ENCODE results near the gene UBTD1.

UBTD1 gene

GRCh38 chr10:97502916-97503315 is 4.2 kb downstream of the UBTD1 start:
- intact Hi-C loops (cut with DNase I; ENCODE audit: low total_unique reads), result loop anchor here (5.0 kb wide), 1 partner anchor 49 kb away; no protein-coding TSS in a partner anchor
- Histone ChIP-seq H3K4me1 (peaks cover 0 to 13% (median 10%) of the 10 kb centered on the region in 4 donors), H3K27me3 (no peaks in the 10 kb centered on the region), H3K4me3 (no peak overlapping the region), H3K27ac (no peak overlapping the region), H3K9me3 (no peaks in the 10 kb centered on the region), H3K36me3 (no peaks in the 10 kb centered on the region)
- TF ChIP-seq CTCF (IDR thresholded peaks at IDR 0.05), result no peak
- no peak for DNase-seq

GRCh38 chr10:97503406-97503805 is 4.7 kb downstream of the UBTD1 start:
- H3K27ac ChIP-seq, result no peak overlapping the region
- peaks cover 0 to 13% (median 10%) of the 10 kb centered on the region in 4 donors for H3K4me1 ChIP-seq
- no peaks in the 10 kb centered on the region for H3K27me3 ChIP-seq
- no peaks in the 10 kb centered on the region for H3K36me3 ChIP-seq
- H3K9me3 ChIP-seq, result no peaks in the 10 kb centered on the region
- TF ChIP-seq CTCF (IDR thresholded peaks at IDR 0.05), result no peak
- H3K4me3 ChIP-seq, result no peak overlapping the region
- intact Hi-C loops (cut with DNase I; ENCODE audit: low total_unique reads), result loop anchor here (5.0 kb wide), 1 partner anchor 49 kb away; no protein-coding TSS in a partner anchor
- no peak for DNase-seq

- no peak for DNase-seq
- H3K27me3 ChIP-seq, result no peaks in the 10 kb centered on the region
- TF ChIP-seq CTCF (IDR thresholded peaks at IDR 0.05), result no peak
- no peak overlapping the region for H3K4me3 ChIP-seq
- no peak overlapping the region for H3K27ac ChIP-seq
- no peaks in the 10 kb centered on the region for H3K36me3 ChIP-seq
- H3K9me3 ChIP-seq, result no peaks in the 10 kb centered on the region
- H3K4me1 ChIP-seq, result peaks cover 0 to 10% (median 5%) of the 10 kb centered on the region in 4 donors
- intact Hi-C loops (cut with DNase I; ENCODE audit: low total_unique reads), result no loop called here
Measured at GRCh38 chr10:97505152-97505551, 6.4 kb downstream of the UBTD1 start.

- H3K4me1 ChIP-seq, result no peaks in the 10 kb centered on the region
- no peaks in the 10 kb centered on the region for H3K9me3 ChIP-seq
- TF ChIP-seq CTCF (IDR thresholded peaks at IDR 0.05), result no peak
- H3K4me3 ChIP-seq, result no peak overlapping the region
- H3K36me3 ChIP-seq, result no peaks in the 10 kb centered on the region
- H3K27ac ChIP-seq, result no peak overlapping the region
- DNase-seq, result no peak
- no peaks in the 10 kb centered on the region for H3K27me3 ChIP-seq
- intact Hi-C loops (cut with DNase I; ENCODE audit: low total_unique reads), result no loop called here
Measured at GRCh38 chr10:97506199-97506991, 7.7 kb downstream of the UBTD1 start.

GRCh38 chr10:97508342-97508741 is 9.6 kb downstream of the UBTD1 start:
- no peaks in the 10 kb centered on the region for H3K9me3 ChIP-seq
- intact Hi-C loops (cut with DNase I; ENCODE audit: low total_unique reads), result no loop called here
- no peaks in the 10 kb centered on the region for H3K27me3 ChIP-seq
- H3K4me3 ChIP-seq, result no peak overlapping the region
- DNase-seq, result no peak
- no peak overlapping the region for H3K27ac ChIP-seq
- H3K4me1 ChIP-seq, result peaks cover 0 to 8% (median 0%) of the 10 kb centered on the region in 4 donors
- no peak for TF ChIP-seq CTCF (IDR thresholded peaks at IDR 0.05)
- no peaks in the 10 kb centered on the region for H3K36me3 ChIP-seq
